ENCODE measurements around the gene RCBTB1.

RCBTB1 gene

GRCh38 chr13:49524740-49525501 lies 60.4 kb downstream of the RCBTB1 start:
- DNase-seq (ENCODE audit: low read depth in 2 of 3, low spot score in 2 of 3) = no peak

DNA sequence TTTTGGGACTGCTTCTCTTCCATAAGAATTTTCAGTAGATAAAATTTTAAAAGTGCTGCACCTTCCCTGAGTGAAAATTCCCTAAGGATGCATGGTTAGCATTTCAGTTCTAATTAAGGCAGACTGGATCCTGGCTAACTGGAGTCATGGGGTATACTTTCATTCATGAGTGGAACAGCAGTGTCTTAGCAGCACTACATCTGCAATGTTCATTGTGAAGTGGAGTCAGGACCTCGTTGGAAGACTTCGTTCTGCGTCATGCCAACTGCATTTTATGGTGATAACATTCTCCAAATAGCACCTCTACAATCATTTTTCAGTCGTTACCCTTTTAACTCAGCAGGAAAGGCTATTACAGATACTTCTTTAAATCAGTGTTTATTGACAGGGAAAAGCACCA lies 64.1 kb downstream of the RCBTB1 start:
- DNase-seq (ENCODE audit: low read depth in 2 of 3, low spot score in 2 of 3) = no peak

DNA sequence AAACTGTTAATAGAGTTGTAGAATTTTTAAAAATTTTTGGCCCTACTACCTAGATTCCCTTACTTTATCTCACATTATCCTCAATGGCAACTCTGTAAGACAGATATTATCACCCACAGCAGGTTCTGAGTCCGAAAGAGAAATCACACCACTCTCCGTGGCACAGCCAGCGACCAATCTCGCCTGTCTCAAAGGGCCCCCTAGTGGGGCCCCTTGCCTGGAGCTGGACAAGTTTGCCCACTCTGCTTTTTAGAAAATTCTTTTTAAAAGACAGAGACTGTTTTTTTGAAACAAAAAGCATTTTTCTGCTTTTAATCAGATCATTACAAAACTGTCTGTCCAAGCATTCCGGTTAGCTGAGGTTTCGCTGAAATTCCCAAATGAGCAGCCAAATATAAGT lies 67.9 kb downstream of the RCBTB1 start:
- DNase-seq (ENCODE audit: low read depth in 2 of 3, low spot score in 2 of 3) = no peak

DNA sequence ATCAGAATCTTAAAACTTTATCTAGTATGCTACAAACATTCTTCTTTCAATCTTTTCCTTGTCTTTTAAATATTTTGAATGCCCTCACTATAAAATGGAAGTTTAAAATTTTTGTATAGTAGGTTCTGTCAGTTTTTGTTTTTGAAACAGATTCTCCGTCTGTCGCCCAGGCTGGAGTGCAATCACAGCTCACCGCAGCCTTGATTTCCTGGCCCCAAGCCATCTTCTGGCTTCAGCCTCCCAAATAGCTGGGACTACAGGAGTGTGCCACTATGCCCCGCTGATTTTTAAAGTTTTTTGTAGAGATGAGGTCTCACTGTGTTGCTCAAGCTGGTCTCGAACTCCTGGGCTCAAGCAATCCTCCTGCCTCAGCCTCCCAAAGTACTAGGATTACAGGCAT lies 68.9 kb downstream of the RCBTB1 start:
- no peak for DNase-seq (ENCODE audit: low read depth in 2 of 3, low spot score in 2 of 3)

DNA sequence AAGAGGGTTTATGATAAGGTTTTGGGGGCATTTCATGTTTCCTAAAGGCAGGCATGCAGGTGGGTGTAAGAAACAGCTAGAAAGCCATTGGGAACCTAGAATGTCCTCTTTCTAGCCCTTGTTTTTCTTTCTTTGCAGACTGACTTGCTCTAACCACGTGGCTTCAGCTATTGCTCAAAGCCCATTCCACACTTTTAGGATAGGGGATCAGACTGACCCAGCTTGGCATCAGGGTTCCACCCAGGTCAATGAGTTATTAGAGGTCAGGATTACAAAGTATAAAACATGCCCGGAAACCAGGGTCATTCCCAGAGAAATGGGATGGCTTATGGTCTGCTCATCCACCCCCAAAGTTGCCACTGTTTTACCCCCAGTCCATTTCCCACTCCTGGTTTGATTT lies 72.8 kb downstream of the RCBTB1 start:
- DNase-seq (ENCODE audit: low read depth in 2 of 3, low spot score in 2 of 3) = no peak

GRCh38 chr13:49503951-49504350 lies 81.4 kb downstream of the RCBTB1 start:
- DNase-seq (ENCODE audit: low read depth in 2 of 3, low spot score in 2 of 3) = no peak

DNA sequence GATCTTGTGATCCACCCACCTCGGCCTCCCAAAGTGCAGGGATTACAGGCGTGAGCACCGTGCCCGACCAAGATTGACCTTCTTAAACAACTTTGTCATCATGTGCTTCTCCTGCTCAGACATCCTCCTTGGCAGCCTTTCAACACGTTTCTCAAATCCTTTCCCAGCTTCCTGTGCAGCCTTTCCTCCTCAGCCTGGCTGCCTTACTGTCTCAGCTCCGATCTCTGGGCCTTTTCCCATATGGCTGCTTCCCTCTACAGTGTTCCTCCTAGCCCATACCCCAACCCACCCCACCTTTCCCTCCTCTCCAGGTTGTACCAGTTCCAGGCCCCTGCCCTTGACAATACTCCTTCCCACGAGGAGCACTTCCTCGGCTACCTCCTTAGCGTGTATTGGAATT lies 82.4 kb downstream of the RCBTB1 start:
- DNase-seq (ENCODE audit: low read depth in 2 of 3, low spot score in 2 of 3) = no peak

DNA sequence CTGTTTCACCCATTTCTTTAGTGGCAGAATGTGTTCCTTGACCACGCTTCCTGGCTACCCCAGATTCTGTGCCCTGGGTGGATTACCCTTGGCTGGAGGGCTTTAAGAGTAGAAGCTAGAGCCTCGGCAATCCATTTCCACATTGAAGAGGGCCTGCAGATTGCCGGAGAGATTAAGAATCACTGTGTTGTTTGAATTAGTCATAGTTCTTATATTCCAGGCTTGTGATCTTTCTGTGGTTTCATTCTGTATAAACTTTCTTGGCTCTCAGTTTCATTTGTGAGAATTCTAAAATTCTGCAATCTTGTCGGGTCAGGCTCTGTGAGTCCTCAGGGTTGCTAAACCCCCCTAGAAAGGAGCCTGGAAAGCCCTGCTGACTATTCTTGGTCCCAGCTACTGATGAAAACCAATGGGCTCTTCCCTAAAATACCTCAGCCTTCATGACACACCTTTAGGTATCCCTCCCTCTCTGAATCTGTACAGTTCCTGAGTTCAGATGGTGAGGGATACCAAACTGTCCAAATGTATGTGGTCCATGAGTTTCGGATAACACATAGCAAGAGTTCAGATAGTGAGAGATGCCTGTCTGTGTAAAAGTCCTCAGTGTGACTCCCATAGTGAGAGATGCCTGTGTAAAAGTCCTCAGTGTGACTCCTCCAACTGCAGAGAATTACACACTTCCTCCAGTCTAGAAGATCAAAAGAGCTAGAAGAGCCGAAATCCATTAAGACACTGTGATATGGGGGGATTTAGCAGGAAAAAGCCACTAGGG lies 85.3 kb downstream of the RCBTB1 start:
- no peak for DNase-seq (ENCODE audit: low read depth in 2 of 3, low spot score in 2 of 3)

- no peak for DNase-seq (ENCODE audit: low read depth in 2 of 3, low spot score in 2 of 3)
Observed at GRCh38 chr13:49498206-49498605, 87.2 kb downstream of the RCBTB1 start.

DNA sequence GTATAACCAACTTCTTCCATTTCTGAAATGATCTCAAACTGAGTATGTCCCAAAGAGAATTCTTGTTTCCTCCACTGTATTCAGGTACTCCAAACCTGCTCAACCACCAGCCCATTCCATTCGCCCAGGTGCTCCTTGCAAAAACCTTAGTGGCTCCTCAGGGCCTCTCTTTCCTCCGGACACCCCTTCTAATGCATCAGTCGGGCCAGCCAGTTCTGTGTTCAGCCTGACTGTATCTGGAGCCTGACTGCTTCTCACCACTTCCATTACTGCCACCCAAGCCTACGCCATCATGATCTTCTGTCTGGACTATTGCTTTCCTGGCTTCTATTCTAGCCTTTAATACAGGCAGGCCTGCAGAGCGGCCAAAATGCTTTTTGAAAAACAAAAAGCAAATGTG lies 88.1 kb downstream of the RCBTB1 start:
- no peak for DNase-seq (ENCODE audit: low read depth in 2 of 3, low spot score in 2 of 3)

- DNase-seq (ENCODE audit: low read depth in 2 of 3, low spot score in 2 of 3) = peak in 2 of 3 experiments; percentile 13 to 20
Observed at GRCh38 chr13:49496837-49497236, 88.5 kb downstream of the RCBTB1 start.

- DNase-seq (ENCODE audit: low read depth in 2 of 3, low spot score in 2 of 3) = peak; percentile 60 to 74 (median 74)
Observed at GRCh38 chr13:49495783-49496762, 89.3 kb downstream of the RCBTB1 start, which contains the start of gene PHF11. PHF11 (plus strand) TSS chr13:49495953; CDS start chr13:49496002, 49 bp downstream.

DNA sequence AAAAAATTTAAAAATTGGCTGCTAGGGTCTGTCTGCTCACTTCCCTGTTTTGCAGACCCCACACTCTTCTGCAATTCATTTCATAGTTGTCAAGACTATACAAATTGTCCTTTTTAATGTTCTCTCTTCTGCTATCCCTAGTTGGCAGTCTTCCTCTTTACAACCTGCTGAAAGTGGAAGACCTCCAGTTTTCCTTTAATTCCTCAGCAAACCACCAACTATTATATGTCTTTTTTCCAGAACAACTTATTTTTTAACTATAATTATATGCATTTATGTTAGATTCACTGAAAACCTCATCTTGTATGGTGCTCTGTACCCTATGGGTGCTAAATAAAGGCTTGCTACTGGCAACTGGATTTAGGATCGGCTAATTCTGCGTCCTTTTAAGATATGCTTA lies 90.7 kb downstream of the RCBTB1 start:
- DNase-seq (ENCODE audit: low read depth in 2 of 3, low spot score in 2 of 3) = no peak

DNA sequence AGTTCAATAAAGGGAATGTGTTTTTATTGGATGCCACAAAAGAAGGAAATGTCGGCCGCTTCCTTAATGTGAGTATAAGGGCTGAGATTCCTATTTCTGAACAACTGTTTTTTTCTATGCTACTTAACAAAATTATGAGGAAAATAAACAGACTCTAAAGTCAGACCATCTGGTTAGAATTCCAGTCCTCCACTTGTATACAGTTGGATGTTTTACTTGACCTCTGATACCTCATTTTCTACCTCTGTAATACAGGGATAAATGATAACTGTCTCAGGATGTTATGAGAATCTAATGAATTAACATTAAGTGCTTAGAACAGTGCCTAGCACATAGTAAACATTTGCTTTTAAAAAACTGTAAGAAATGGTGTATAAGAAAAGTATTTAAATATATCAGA lies 96.8 kb downstream of the RCBTB1 start:
- DNase-seq (ENCODE audit: low read depth in 2 of 3, low spot score in 2 of 3) = no peak
